Neural cell (in vitro differentiated cells): ENCODE measurements around the gene ATP5F1C. TPM values are rescaled to one million over a fixed set of nuclear protein-coding genes. Genes with fewer than 3 reads are reported as not detected.
A peak's percentile ranks its signal among the peaks of the same experiment; 100 is the strongest.
"Not testable (repeated sequence)": the region's sequence is repeated elsewhere in the genome, so short reads cannot be mapped to it uniquely, and the experiment has no call there.

Experiments used
- H2AFZ ChIP-seq: fragments of 200-600, 300-800 bp; sonication (generic), shearing (Covaris generic); 2 replicates; pipeline ENCODE4 v1.6.0; 2014; ENCODE audit warnings: low read depth, mild to moderate bottlenecking, antibody characterized with exemption, low read length, moderate library complexity
- H3F3A ChIP-seq: fragments of 200-600 bp; shearing (Covaris generic); 2 replicates; pipeline ENCODE4 v1.6.1; 2016; ENCODE audit warnings: mild to moderate bottlenecking, moderate library complexity, mixed read lengths, antibody characterized with exemption, low read length; ENCODE audit not compliant: insufficient read depth, poor library complexity, severe bottlenecking
- H3K27ac ChIP-seq: fragments of 200-600, 300-800 bp; sonication (generic), shearing (Covaris generic); 2 replicates; pipeline ENCODE4 v1.5.1; 2014; ENCODE audit warnings: mild to moderate bottlenecking, low read length, moderate library complexity
- H3K27me3 ChIP-seq: fragments of 300-800, 200-600 bp; sonication (generic), shearing (Covaris generic); 2 replicates; pipeline ENCODE4 v1.6.0; 2014; ENCODE audit warnings: mild to moderate bottlenecking, low read depth, low read length, moderate library complexity; ENCODE audit not compliant: insufficient read depth
- H3K36me3 ChIP-seq: fragments of 300-800, 200-600 bp; sonication (generic), shearing (Covaris generic); 2 replicates; pipeline ENCODE4 v1.5.1; 2014; ENCODE audit warnings: mild to moderate bottlenecking, antibody characterized with exemption, low read length, moderate library complexity; ENCODE audit not compliant: insufficient read depth
- H3K4me2 ChIP-seq: fragments of 300-800, 200-600 bp; sonication (generic), shearing (Covaris generic); 2 replicates; pipeline ENCODE4 v1.6.0; 2014; ENCODE audit warnings: mild to moderate bottlenecking, low read length
- H3K4me3 ChIP-seq: fragments of 300-800, 200-600 bp; sonication (generic), shearing (Covaris generic); 2 replicates; pipeline ENCODE4 v1.5.1; 2014; ENCODE audit warnings: mild to moderate bottlenecking, low read length, moderate library complexity
- H3K79me2 ChIP-seq: fragments of 200-600 bp; shearing (Covaris generic); replicated peaks from 2 replicates; pipeline ENCODE4 v1.6.0; 2014; ENCODE audit warnings: mild to moderate bottlenecking, low read length, moderate library complexity; ENCODE audit not compliant: insufficient read depth
- H3K9ac ChIP-seq: fragments of 300-800, 200-600 bp; sonication (generic), shearing (Covaris generic); 2 replicates; pipeline ENCODE4 v1.6.1; 2016; ENCODE audit warnings: mild to moderate bottlenecking, low read length, mixed read lengths
- H3K9me2 ChIP-seq: fragments of 200-600 bp; shearing (Covaris generic); 2 replicates; pipeline ENCODE4 v1.6.1; 2016; ENCODE audit warnings: mild to moderate bottlenecking, low read length, mixed read lengths; ENCODE audit not compliant: insufficient read depth
- H3K9me3 ChIP-seq: fragments of 200-600, 300-800 bp; sonication (generic), shearing (Covaris generic); 2 replicates; pipeline ENCODE4 v1.6.1; 2016; ENCODE audit warnings: mild to moderate bottlenecking, mixed run types, low read length, moderate library complexity, mixed read lengths
- H4K20me1 ChIP-seq: fragments of 200-600 bp; shearing (Covaris generic); 2 replicates; pipeline ENCODE4 v1.6.1; 2016; ENCODE audit warnings: mild to moderate bottlenecking, mixed run types; ENCODE audit not compliant: insufficient read depth
- EP300 ChIP-seq: fragments of 450-650 bp; conservative IDR thresholded peaks from 2 replicates; pipeline ENCODE4 v1.6.1; 2014; ENCODE audit warnings: antibody characterized with exemption, mild to moderate bottlenecking, moderate library complexity; ENCODE audit not compliant: poor library complexity, severe bottlenecking
- EZH2 ChIP-seq: fragments of 200-600, 300-800 bp; shearing (Covaris generic), sonication (generic); IDR thresholded peaks from 2 replicates; pipeline ENCODE4 v1.6.1; 2014; ENCODE audit warnings: antibody characterized with exemption, low read length, borderline replicate concordance, mild to moderate bottlenecking; ENCODE audit not compliant: insufficient read depth, poor library complexity, severe bottlenecking
- MXI1 ChIP-seq: fragments of 450-650 bp; conservative IDR thresholded peaks from 2 replicates; pipeline ENCODE4 v1.6.1; 2014; ENCODE audit warnings: antibody characterized with exemption, mild to moderate bottlenecking; ENCODE audit not compliant: poor library complexity, severe bottlenecking
- POLR2AphosphoS5 ChIP-seq: IDR thresholded peaks from 2 replicates; pipeline ENCODE4 v1.6.1; 2012
- RAD21 ChIP-seq: fragments of 450-650 bp; conservative IDR thresholded peaks from 2 replicates; pipeline ENCODE4 v1.6.1; 2014; ENCODE audit warnings: antibody characterized with exemption, mild to moderate bottlenecking, moderate library complexity
- SMC3 ChIP-seq: fragments of 450-650 bp; conservative IDR thresholded peaks from 2 replicates; pipeline ENCODE4 v1.6.1; 2014; ENCODE audit warnings: antibody characterized with exemption, mild to moderate bottlenecking, moderate library complexity; ENCODE audit not compliant: poor library complexity
- TAF1 ChIP-seq: IDR thresholded peaks from 2 replicates; pipeline ENCODE4 v1.6.1; 2012; ENCODE audit warnings: low read depth
- polyA plus RNA-seq: library from polyadenylated mRNA; depleted of rRNA; stranded (reverse); fragments of >200 nt; gene quantifications from 2 replicates; pipeline ENCODE4 v1.2.3, GENCODE V29; 2014
- TF ChIP-seq, protein P1 (sequence below): fragments of 450-650 bp; IDR thresholded peaks from 2 replicates; pipeline ENCODE4 v1.5.1; 2014; ENCODE audit warnings: antibody characterized with exemption, mild to moderate bottlenecking, moderate library complexity; ENCODE audit not compliant: poor library complexity, severe bottlenecking
- TF ChIP-seq, protein P2 (sequence below): IDR thresholded peaks from 2 replicates; pipeline ENCODE4 v1.6.1; 2012; ENCODE audit warnings: borderline replicate concordance

The ATP5F1C gene
- polyA plus RNA-seq, 1 donor from 2014 or later, result 497 TPM

DNA sequence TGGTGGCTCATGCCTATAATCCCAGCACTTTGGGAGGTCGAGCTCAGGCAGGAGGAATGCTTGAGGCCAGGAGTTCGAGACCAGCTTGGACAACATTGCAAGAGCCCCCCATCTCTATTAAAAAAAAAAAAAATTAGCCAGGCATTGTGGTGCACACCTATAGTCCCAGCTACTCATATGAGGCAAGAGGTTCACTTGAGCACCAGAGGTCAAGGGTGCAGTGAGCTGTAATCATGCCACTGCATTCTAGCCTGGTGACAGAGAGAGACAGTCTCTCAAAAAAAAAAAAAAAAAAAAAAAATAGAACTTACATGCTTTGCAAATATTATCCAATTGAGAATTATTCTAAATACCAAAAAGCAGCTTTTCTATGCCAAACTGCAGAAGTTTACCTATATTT is 11.2 kb upstream of the ATP5F1C start:
- Histone ChIP-seq H2AFZ (no peak overlapping the region), H3K4me3 (no peak overlapping the region), H3K4me2 (no peak overlapping the region), H3K79me2 (no peaks in the 10 kb centered on the region), H3K36me3 (peaks cover 5% of the 10 kb centered on the region), H3K27ac (no peak overlapping the region), H3K27me3 (no peaks in the 10 kb centered on the region), H4K20me1 (no peaks in the 10 kb centered on the region), H3F3A (no peaks in the 10 kb centered on the region), H3K9ac (no peak overlapping the region), H3K9me3 (no peaks in the 10 kb centered on the region), H3K9me2 (no peaks in the 10 kb centered on the region)
- TF ChIP-seq, protein P1, sequence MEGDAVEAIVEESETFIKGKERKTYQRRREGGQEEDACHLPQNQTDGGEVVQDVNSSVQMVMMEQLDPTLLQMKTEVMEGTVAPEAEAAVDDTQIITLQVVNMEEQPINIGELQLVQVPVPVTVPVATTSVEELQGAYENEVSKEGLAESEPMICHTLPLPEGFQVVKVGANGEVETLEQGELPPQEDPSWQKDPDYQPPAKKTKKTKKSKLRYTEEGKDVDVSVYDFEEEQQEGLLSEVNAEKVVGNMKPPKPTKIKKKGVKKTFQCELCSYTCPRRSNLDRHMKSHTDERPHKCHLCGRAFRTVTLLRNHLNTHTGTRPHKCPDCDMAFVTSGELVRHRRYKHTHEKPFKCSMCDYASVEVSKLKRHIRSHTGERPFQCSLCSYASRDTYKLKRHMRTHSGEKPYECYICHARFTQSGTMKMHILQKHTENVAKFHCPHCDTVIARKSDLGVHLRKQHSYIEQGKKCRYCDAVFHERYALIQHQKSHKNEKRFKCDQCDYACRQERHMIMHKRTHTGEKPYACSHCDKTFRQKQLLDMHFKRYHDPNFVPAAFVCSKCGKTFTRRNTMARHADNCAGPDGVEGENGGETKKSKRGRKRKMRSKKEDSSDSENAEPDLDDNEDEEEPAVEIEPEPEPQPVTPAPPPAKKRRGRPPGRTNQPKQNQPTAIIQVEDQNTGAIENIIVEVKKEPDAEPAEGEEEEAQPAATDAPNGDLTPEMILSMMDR, result no peak
- TF ChIP-seq EZH2 (no peak), EP300 (no peak), MXI1 (no peak)
- TF ChIP-seq, protein P2, sequence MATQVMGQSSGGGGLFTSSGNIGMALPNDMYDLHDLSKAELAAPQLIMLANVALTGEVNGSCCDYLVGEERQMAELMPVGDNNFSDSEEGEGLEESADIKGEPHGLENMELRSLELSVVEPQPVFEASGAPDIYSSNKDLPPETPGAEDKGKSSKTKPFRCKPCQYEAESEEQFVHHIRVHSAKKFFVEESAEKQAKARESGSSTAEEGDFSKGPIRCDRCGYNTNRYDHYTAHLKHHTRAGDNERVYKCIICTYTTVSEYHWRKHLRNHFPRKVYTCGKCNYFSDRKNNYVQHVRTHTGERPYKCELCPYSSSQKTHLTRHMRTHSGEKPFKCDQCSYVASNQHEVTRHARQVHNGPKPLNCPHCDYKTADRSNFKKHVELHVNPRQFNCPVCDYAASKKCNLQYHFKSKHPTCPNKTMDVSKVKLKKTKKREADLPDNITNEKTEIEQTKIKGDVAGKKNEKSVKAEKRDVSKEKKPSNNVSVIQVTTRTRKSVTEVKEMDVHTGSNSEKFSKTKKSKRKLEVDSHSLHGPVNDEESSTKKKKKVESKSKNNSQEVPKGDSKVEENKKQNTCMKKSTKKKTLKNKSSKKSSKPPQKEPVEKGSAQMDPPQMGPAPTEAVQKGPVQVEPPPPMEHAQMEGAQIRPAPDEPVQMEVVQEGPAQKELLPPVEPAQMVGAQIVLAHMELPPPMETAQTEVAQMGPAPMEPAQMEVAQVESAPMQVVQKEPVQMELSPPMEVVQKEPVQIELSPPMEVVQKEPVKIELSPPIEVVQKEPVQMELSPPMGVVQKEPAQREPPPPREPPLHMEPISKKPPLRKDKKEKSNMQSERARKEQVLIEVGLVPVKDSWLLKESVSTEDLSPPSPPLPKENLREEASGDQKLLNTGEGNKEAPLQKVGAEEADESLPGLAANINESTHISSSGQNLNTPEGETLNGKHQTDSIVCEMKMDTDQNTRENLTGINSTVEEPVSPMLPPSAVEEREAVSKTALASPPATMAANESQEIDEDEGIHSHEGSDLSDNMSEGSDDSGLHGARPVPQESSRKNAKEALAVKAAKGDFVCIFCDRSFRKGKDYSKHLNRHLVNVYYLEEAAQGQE, result no peak

DNA sequence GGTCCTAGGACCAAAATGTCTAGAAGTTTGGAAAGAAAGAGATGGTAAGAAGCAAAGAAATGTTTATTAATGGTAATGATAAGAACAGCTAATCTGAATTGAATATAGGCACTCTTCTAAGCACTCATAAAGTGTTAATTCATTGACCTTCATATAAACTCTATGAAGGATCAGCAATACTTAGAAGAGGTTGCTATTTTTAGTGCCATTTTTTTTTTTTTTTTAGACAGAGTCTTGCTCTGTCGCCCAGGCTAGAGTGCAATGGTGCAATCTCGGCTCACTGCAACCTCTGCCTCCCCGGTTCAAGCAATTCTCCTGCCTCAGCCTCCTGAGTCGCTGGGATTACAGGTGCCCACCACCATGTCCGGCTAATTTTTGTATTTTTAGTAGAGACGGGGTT is 5.8 kb upstream of the ATP5F1C start:
- not testable (repeated sequence) for H3K4me2 ChIP-seq, H4K20me1 ChIP-seq

DNA sequence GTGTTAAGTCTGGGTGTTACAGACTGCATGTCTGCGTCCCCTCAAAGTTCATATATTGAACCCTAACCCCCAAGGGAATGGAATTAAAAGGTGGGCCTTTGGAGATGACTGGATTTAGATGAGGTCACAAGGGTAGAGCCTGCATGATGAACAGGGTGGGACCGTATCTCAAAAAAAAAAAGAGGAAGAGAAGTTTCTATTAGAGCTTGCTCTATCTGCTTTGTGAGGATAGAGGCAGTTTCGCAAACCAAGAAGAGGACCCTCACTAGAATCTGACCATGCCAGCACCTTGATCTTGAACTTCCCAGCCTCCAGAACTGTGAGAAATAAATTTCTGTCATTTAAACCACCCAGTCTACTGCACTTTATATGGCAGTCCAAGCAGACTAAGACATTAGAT is 1.5 kb upstream of the ATP5F1C start:
- Histone ChIP-seq H4K20me1 (no peaks in the 10 kb centered on the region), H2AFZ (no peak overlapping the region), H3K79me2 (peaks cover 81% of the 10 kb centered on the region), H3K9ac (peak overlapping the region; percentile 94), H3K9me3 (no peaks in the 10 kb centered on the region), H3F3A (no peaks in the 10 kb centered on the region), H3K36me3 (no peaks in the 10 kb centered on the region), H3K27ac (no peak overlapping the region), H3K4me2 (peak overlapping the region; percentile 76), H3K27me3 (no peaks in the 10 kb centered on the region), H3K4me3 (peak overlapping the region; percentile 89), H3K9me2 (no peaks in the 10 kb centered on the region)
- TF ChIP-seq MXI1 (no peak), EZH2 (no peak), EP300 (no peak), POLR2AphosphoS5 (no peak), SMC3 (no peak), RAD21 (no peak), TAF1 (no peak)
- TF ChIP-seq, protein P1, result no peak

More for the DNA sequence above, 5.8 kb upstream of the ATP5F1C start:
- H3K27ac ChIP-seq, H3K9me3 ChIP-seq, H3K4me3 ChIP-seq, H3K9me2 ChIP-seq, H2AFZ ChIP-seq, H3F3A ChIP-seq, H3K36me3 ChIP-seq, H3K27me3 ChIP-seq, H3K9ac ChIP-seq: not testable (repeated sequence)
- H3K79me2 ChIP-seq, result peaks cover 44% of the 10 kb centered on the region
